Activated T-helper 17 cell treated with anti-CD3 and anti-CD28 coated beads, Interleukin-2, amount 50 U/mL, for 72 hours (primary cell): Measurements from ENCODE around the gene EVI5. TPM values are rescaled to one million over a fixed set of nuclear protein-coding genes. Genes with fewer than 3 reads are reported as not detected.
"Not testable (repeated sequence)": the region's sequence is repeated elsewhere in the genome, so short reads cannot be mapped to it uniquely, and the experiment has no call there.

Experiments used
- ATAC-seq: fragments of 150-1000 bp; cut with Tn5 transposase; replicated peaks from 2 replicates; pipeline ENCODE4 v1.10.0; 2021; ENCODE audit warnings: mild to moderate bottlenecking, moderate library complexity
- H3K27ac Mint-ChIP-seq: one replicate; pipeline ENCODE4 v1.8.0; 2022; ENCODE audit warnings: mixed read lengths
- H3K27me3 Mint-ChIP-seq: one replicate; pipeline ENCODE4 v1.8.0; 2022; ENCODE audit warnings: mixed read lengths
- H3K36me3 Mint-ChIP-seq: one replicate; pipeline ENCODE4 v1.8.0; 2022; ENCODE audit warnings: low read depth, mild to moderate bottlenecking, mixed read lengths
- H3K4me1 Mint-ChIP-seq: one replicate; pipeline ENCODE4 v1.8.0; 2022; ENCODE audit warnings: mixed read lengths
- H3K4me3 Mint-ChIP-seq: one replicate; pipeline ENCODE4 v1.8.0; 2022; ENCODE audit warnings: mild to moderate bottlenecking, mixed read lengths
- H3K9me3 Mint-ChIP-seq: one replicate; pipeline ENCODE4 v1.8.0; 2022; ENCODE audit warnings: mixed read lengths
- total RNA-seq, 2 donors: library from RNA; stranded (reverse); gene quantifications; one replicate each; pipeline ENCODE4 v1.2.3, GENCODE V29; 2022

EVI5 gene
- total RNA-seq, 2 donors from 2014 or later = 7.7 to 31.8 TPM

DNA sequence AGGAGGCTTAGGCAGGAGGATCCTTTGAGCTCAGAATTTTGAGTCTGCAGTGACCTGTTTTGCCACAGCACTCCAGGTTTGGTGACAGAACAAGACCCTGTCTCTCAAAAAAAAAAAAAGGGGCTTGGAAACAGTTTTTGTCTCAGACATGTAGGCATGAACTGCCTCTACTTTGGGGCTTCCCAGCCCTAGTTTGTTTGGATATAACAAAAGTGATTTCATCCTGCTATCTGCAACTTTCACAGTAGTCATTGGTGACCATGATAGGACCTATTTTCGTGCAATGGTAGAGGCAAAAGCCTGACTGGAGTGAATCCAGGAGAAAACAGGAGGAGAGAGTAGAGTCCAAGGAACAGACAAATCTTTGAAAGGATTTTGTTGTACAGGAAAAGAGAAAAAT lies 20.3 kb upstream of the EVI5 start:
- Mint-ChIP-seq H3K27me3 (peaks cover 4% of the 10 kb centered on the region), H3K27ac (no peak overlapping the region), H3K9me3 (no peaks in the 10 kb centered on the region), H3K4me3 (no peak overlapping the region), H3K4me1 (no peaks in the 10 kb centered on the region), H3K36me3 (no peaks in the 10 kb centered on the region)
- ATAC-seq = no peak

DNA sequence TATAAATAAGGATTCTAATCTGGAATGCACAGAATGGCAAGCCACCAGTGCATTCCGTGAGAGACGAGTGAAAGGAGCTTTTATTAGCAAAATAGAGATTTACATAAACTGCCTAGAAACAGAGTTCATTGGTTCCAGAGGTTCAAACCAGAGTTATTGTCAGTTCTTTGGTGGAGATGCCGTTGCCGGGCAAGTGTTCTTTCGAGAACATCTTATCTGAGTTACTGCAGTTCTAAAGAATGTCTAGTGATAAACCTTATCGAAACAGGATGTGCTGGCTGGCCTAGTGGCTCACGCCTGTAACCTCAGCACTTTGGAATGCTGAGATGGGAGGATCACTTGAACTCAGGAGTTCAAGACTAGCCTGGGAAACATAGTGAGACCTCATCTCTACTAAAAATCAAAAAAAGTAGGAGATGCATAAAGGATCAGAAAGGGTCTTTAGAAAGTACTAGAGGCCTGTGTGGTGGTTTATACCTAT lies 19.9 kb upstream of the EVI5 start:
- ATAC-seq = no peak
- no peaks in the 10 kb centered on the region for H3K9me3 Mint-ChIP-seq
- H3K27me3 Mint-ChIP-seq = peaks cover 4% of the 10 kb centered on the region
- H3K27ac Mint-ChIP-seq = no peak overlapping the region
- H3K4me3 Mint-ChIP-seq = no peak overlapping the region
- no peaks in the 10 kb centered on the region for H3K36me3 Mint-ChIP-seq
- H3K4me1 Mint-ChIP-seq = no peaks in the 10 kb centered on the region

DNA sequence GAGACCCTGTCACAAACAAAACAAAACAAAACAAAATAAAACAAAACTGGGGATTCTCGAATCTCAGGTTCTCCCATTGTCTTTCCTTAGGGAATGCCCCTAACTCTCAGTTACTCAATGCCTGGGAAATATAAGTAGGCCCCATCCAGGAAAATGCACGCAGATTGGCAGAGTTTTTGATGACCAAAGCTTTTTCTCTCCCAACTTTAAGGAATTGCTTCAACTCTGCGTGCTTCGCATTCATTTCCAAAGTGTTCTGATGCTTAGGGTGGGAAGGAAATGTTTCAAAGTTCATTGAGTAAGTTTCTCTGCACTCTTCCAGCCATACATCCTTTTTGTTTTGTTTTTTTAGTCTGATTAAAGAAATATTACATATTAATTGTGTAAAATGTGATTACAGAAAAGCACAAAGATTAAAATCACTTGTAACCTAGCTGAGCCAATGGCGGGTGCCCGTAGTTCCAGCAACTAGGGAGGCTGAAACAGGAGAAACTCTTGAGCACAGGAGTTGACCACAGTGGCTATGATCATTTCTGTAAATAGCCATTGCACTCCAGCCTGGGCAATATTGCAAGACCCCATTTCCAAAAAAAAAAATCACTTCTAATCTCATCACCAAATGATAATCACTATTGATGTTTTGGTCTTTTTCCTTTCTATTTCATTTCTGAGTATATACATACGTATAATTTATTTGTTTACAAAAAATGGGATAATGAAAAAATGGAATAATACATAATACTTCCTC lies 18.4 kb upstream of the EVI5 start:
- Mint-ChIP-seq H3K27me3 (peaks cover 4% of the 10 kb centered on the region), H3K4me1 (no peaks in the 10 kb centered on the region), H3K9me3 (no peaks in the 10 kb centered on the region), H3K4me3 (no peak overlapping the region), H3K27ac (no peak overlapping the region), H3K36me3 (no peaks in the 10 kb centered on the region)
- ATAC-seq = no peak

DNA sequence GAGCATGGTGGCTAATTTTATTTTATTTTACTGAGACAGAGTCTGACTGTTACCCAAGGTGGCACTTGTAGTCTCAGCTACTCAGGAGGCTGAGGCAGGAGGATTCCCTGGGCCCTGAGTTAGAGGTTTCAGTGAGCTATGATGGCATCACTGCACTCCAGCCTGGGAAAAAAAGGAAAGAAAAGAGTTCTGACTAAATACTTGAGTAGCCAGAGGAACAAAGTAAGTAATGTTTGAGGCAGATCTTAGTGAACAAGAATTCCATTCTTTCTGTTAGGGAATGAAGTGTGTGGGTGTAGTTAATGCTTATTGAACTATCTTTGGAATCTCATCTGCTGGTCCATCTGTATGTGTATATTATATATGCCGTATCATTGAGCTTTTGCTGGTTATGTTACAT lies 13.1 kb upstream of the EVI5 start:
- Mint-ChIP-seq H3K36me3 (no peaks in the 10 kb centered on the region), H3K4me3 (no peak overlapping the region), H3K9me3 (no peaks in the 10 kb centered on the region), H3K4me1 (no peaks in the 10 kb centered on the region), H3K27me3 (peaks cover 24% of the 10 kb centered on the region), H3K27ac (no peak overlapping the region)
- ATAC-seq = no peak

DNA sequence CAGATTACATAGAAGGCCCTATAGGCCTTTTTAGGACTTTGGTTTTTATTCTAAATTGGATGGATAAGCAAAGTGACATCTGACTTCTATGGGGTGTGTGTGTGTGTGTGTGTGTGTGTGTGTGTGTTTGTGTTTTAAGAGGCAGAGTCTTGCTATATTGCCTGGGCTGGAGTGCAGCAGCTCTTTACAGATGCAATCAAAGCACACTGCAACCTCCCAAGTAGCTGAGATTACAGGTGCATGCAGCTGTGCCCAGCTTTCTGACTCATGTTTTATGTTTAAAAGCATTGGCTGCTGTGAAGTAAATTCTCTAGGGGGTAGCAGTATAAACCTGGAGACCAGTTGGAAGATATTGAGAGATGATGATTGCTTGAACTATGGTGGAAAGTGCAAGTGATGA lies 12.4 kb upstream of the EVI5 start:
- Mint-ChIP-seq H3K4me1 (no peaks in the 10 kb centered on the region), H3K9me3 (no peaks in the 10 kb centered on the region), H3K4me3 (no peak overlapping the region), H3K27me3 (peaks cover 29% of the 10 kb centered on the region), H3K27ac (no peak overlapping the region), H3K36me3 (no peaks in the 10 kb centered on the region)
- ATAC-seq = no peak

DNA sequence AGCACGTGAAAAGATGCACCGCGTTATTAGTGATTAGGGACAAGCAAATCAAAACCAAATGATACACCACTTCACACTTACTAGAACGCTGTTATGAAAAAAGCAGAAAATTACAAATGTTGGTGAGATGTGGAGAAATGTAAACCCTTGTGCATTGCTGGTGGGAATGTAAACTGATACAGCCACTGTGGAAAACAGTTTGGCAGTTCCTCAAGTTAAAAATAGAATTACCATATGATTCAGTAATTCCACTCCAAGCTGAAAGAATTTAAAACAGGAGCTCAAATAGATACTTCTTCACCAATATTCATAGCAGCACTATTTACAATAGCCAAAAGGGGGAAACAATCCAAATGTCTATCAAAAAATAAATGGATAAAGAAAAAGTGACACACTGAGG lies 10.3 kb upstream of the EVI5 start:
- no peaks in the 10 kb centered on the region for H3K36me3 Mint-ChIP-seq
- no peak for ATAC-seq
- no peak overlapping the region for H3K27ac Mint-ChIP-seq
- H3K4me3 Mint-ChIP-seq = no peak overlapping the region
- H3K9me3 Mint-ChIP-seq = no peaks in the 10 kb centered on the region
- H3K4me1 Mint-ChIP-seq = peaks cover 5% of the 10 kb centered on the region
- H3K27me3 Mint-ChIP-seq = peaks cover 40% of the 10 kb centered on the region

DNA sequence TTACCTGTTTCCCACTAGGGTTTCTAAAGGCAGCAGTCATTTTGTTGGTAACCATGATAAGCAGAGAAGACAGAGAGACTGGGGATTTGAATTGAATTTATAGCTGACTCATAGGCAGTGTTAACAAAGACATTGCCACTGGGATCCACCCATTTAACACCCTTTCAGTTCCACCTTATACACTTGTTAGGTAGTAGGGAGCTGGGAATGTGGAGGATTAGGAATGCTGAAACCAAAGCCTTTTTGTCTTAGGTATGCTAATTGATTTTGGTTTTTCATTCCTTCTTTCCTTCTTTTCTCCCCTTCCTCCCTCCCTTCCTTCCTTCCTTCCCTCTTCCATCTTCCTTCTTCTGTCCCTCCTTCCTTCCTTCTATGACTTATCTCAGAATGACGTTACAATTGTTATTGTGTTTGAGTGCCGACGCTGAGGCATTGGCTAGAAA lies 7.5 kb upstream of the EVI5 start:
- Mint-ChIP-seq H3K9me3 (no peaks in the 10 kb centered on the region), H3K36me3 (no peaks in the 10 kb centered on the region), H3K4me1 (peaks cover 5% of the 10 kb centered on the region), H3K4me3 (no peak overlapping the region), H3K27me3 (peaks cover 43% of the 10 kb centered on the region), H3K27ac (no peak overlapping the region)
- no peak for ATAC-seq

DNA sequence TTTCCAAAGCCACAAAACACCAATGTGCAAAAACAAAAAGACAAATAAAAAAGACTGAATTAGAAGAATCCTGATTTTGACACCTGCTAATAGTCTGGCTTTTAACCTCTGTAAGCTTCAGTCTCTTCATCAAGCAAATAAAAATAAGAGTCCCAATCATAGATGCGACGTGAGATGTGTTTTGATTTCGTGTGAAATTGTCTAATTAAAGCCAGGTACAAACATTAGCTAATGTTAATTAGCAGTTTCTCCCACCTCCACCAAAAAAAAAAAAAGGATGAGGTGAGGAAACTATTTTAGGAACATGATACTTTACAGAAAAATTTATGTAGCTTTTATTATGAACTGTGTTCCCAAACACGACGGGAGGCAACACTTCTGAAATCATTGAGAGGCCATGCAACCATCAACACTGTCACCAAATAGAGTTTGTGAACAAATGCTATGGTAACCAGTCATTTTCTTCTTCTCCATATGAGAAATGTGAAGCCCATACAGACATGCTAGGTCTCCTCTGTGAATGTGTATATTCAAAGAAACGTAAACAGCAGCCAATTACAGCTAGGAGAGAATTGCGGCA lies 6.7 kb upstream of the EVI5 start:
- Mint-ChIP-seq H3K4me3 (no peak overlapping the region), H3K36me3 (no peaks in the 10 kb centered on the region), H3K9me3 (no peaks in the 10 kb centered on the region), H3K27ac (no peak overlapping the region), H3K27me3 (peaks cover 49% of the 10 kb centered on the region), H3K4me1 (peaks cover 5% of the 10 kb centered on the region)
- no peak for ATAC-seq

DNA sequence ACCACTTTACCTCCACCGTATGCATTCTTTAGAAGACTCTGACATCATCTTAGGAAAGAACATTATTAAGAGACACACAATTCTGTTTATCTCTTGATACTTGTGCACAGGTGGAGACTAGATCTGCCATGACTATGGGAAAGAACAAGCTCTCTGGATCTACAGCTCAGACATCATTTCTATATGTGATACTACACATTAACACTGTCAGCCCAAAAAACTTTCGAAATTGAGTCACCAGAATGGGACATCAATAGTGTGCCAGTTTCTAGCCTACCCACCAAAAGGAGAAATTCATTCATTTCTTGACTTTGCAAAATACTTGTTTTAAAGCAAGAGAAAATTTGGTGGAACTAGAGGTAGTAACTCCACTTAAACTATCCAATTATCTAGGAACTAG lies 6.0 kb upstream of the EVI5 start:
- Mint-ChIP-seq H3K4me3 (no peak overlapping the region), H3K9me3 (no peaks in the 10 kb centered on the region), H3K4me1 (peaks cover 5% of the 10 kb centered on the region), H3K27ac (no peak overlapping the region), H3K27me3 (peaks cover 51% of the 10 kb centered on the region), H3K36me3 (no peaks in the 10 kb centered on the region)
- peak; percentile 70 for ATAC-seq

DNA sequence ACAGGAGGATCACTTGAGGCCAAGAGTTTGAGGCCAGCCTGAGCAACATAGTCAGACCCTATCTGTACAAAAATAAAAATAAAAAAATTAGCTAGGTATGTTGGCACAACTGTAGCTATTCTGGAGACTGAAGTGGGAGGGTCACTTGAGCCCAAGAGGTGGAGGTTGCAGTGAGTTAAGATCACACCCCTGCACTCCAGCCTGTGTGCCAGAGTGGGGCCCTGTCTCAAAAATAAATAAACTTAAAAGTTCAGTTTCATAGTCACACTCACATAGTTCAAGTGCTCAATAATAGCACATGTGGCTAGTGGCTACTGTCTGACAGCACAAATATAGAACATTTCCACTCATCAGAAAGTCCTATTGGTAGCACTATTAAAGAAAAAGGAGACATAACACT lies 5.2 kb upstream of the EVI5 start:
- H3K4me1 Mint-ChIP-seq = peaks cover 5% of the 10 kb centered on the region
- no peak for ATAC-seq
- peaks cover 51% of the 10 kb centered on the region for H3K27me3 Mint-ChIP-seq
- H3K9me3 Mint-ChIP-seq = no peaks in the 10 kb centered on the region
- H3K36me3 Mint-ChIP-seq = no peaks in the 10 kb centered on the region
- H3K27ac Mint-ChIP-seq = no peak overlapping the region
- H3K4me3 Mint-ChIP-seq = no peak overlapping the region

DNA sequence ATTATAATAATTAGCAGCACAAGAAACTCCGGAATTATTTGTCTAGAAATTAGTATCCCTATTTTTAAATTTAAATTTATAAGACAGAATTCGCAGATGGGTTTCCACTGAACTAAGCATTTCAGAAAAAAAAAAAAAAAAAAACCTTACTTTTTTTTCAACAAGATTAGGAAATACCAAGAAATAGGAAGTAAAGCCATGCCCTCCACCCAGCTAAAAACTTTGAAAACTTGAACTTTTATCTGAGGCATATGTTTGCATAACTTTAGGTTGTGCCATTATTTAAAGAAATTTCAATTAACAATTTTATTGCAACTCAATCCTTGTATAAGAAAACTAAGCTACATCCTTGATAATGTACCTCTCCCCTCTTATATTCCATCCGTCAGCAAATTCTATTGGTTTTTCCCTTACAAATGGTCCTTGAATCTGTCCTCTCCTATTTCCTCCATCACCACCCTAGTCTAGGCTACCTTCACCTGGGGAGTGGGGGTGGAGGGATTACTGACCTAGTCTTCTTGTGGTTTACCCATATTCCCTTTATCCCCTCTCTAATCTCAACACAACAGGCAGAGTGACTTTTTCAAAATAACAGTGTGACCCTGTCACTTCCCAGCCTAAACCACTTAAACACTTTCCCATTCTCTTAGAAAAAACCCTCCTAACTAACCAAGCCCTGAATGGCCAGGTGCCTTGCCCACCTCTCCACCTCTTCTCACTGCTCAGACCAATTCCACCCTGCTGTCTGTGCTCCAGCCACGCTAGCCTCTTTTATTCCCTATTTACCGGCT lies 1.4 kb upstream of the EVI5 start:
- no peak overlapping the region for H3K27ac Mint-ChIP-seq
- peaks cover 10% of the 10 kb centered on the region for H3K4me1 Mint-ChIP-seq
- peak overlapping the region; percentile 24 for H3K4me3 Mint-ChIP-seq
- ATAC-seq = no peak
- H3K27me3 Mint-ChIP-seq = peaks cover 36% of the 10 kb centered on the region
- no peaks in the 10 kb centered on the region for H3K36me3 Mint-ChIP-seq
- no peaks in the 10 kb centered on the region for H3K9me3 Mint-ChIP-seq

DNA sequence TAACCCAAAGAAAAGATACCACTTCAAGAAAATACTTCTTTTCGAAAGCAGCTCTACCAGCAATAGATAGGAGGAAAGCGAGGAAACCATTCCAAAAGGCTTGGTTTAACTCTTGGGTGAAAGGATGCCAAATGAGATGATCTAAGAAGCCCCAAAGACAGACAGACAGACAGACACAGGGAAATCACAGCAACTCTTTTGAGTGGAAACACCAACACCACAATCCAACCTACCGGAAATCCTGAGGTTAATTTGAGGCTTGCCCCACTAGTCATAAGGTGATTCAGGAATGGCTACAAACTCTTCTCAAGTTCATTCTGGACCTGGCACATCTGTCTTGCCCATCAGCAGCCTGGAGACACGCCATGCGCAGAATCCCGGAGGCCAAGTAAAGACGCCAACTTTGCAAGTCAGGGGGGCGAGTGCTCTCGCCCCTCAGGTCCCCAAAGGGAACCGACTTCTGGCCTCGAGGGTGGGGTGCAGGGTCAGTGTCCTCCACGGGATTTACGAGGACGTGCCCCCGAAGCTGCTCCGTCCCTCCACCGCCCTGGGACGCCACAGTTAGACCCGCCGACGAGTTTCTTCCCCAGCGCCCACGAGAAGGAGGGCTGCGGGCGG lies 778 bp downstream of the EVI5 start:
- no peaks in the 10 kb centered on the region for H3K9me3 Mint-ChIP-seq

DNA sequence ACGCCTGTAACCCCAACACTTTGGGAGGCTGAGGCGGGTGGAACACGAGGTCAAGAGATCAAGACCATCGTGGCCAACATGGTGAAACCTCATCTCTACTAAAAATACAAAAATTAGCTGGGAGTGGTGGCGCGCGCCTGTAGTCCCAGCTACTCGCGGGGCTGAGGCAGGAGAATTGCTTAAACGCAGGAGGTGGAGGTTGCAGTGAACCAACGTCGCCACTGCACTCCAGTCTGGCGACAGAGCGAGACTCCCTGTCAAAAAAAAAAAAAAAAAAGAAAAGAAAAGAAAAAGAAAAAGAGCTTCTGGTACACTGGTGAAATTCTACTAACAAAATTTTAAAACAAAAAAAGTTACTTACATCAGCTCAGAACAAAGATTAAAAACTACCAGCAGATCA lies 1.4 kb downstream of the EVI5 start:
- H3K4me1 Mint-ChIP-seq, H3K27ac Mint-ChIP-seq, H3K9me3 Mint-ChIP-seq, H3K36me3 Mint-ChIP-seq, ATAC-seq: not testable (repeated sequence)
- H3K4me3 Mint-ChIP-seq = peak overlapping the region; percentile 69
- peaks cover 39% of the 10 kb centered on the region for H3K27me3 Mint-ChIP-seq

More for the DNA sequence above, 778 bp downstream of the EVI5 start:
- Mint-ChIP-seq H3K4me3 (peak overlapping the region; percentile 69), H3K36me3 (no peaks in the 10 kb centered on the region), H3K4me1 (peaks cover 5% of the 10 kb centered on the region), H3K27ac (no peak overlapping the region), H3K27me3 (peaks cover 39% of the 10 kb centered on the region)
- peak; percentile 76 for ATAC-seq

DNA sequence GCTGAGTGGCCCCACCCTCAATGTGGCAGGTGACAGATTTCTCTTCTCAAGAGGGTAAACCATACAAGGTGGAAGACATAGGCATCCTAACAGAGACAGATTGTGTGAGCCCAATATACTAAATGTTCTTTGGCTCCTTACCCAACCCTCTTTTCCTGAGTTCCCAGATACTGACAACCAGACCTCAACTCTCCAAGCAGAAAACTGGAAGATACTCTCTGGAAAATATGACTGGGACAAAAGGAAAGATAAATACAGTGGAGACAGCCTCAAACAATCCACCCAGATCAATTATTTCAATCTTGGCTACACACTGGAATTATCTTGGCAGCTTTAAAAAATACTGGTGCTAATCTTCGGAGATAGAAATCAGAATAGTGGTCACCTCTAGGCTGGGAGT lies 6.5 kb downstream of the EVI5 start:
- Mint-ChIP-seq H3K27ac (no peak overlapping the region), H3K9me3 (no peaks in the 10 kb centered on the region), H3K4me3 (no peak overlapping the region), H3K36me3 (no peaks in the 10 kb centered on the region), H3K4me1 (no peaks in the 10 kb centered on the region), H3K27me3 (peaks cover 26% of the 10 kb centered on the region)
- ATAC-seq = no peak
